Measurements from ENCODE around the gene CD63. TPM values are rescaled to one million over a fixed set of nuclear protein-coding genes. Genes with fewer than 3 reads are reported as not detected.

The CD63 gene
- total RNA-seq, 2 donors from 2014 or later, result 211 to 237 TPM

GRCh38 chr12:55707841-55708694 lies 20.7 kb downstream of the CD63 start, which contains the start of gene ITGA7:
ITGA7 (minus strand) TSS chr12:55707904; CDS start chr12:55707682, 222 bp downstream.
- no peaks in the 10 kb centered on the region for H3K36me3 Mint-ChIP-seq (ENCODE audit: low read depth)
- peaks cover 18% of the 10 kb centered on the region for H3K4me1 Mint-ChIP-seq
- H3K27me3 Mint-ChIP-seq, result peaks cover 21% of the 10 kb centered on the region
- H3K27ac Mint-ChIP-seq, result peak within 1 kb of the TSS; percentile 58
- peak within 1 kb of the TSS; percentile 86 for H3K4me3 Mint-ChIP-seq
- ATAC-seq (replicated peaks), result peak; percentile 93
- H3K9me3 Mint-ChIP-seq, result no peaks in the 10 kb centered on the region

GRCh38 chr12:55707219-55707671 lies 21.6 kb downstream of the CD63 start:
- H3K27ac Mint-ChIP-seq, result no peak overlapping the region
- H3K9me3 Mint-ChIP-seq, result no peaks in the 10 kb centered on the region
- peaks cover 18% of the 10 kb centered on the region for H3K4me1 Mint-ChIP-seq
- no peak for ATAC-seq (replicated peaks)
- H3K36me3 Mint-ChIP-seq (ENCODE audit: low read depth), result no peaks in the 10 kb centered on the region
- H3K4me3 Mint-ChIP-seq, result peak overlapping the region; percentile 86
- H3K27me3 Mint-ChIP-seq, result peaks cover 21% of the 10 kb centered on the region

- ATAC-seq (replicated peaks), result no peak
- H3K27me3 Mint-ChIP-seq, result peaks cover 21% of the 10 kb centered on the region
- peak overlapping the region; percentile 86 for H3K4me3 Mint-ChIP-seq
- H3K9me3 Mint-ChIP-seq, result no peaks in the 10 kb centered on the region
- peaks cover 18% of the 10 kb centered on the region for H3K4me1 Mint-ChIP-seq
- H3K36me3 Mint-ChIP-seq (ENCODE audit: low read depth), result no peaks in the 10 kb centered on the region
- H3K27ac Mint-ChIP-seq, result no peak overlapping the region
Observed at GRCh38 chr12:55706568-55707218, 22.1 kb downstream of the CD63 start.

GRCh38 chr12:55705782-55706402 lies 22.9 kb downstream of the CD63 start:
- H3K27me3 Mint-ChIP-seq, result peaks cover 21% of the 10 kb centered on the region
- H3K9me3 Mint-ChIP-seq, result no peaks in the 10 kb centered on the region
- ATAC-seq (replicated peaks), result no peak
- H3K27ac Mint-ChIP-seq, result no peak overlapping the region
- no peak overlapping the region for H3K4me3 Mint-ChIP-seq
- H3K36me3 Mint-ChIP-seq (ENCODE audit: low read depth), result no peaks in the 10 kb centered on the region
- H3K4me1 Mint-ChIP-seq, result peaks cover 18% of the 10 kb centered on the region

GRCh38 chr12:55704824-55705718 lies 23.7 kb downstream of the CD63 start:
- Mint-ChIP-seq H3K9me3 (no peaks in the 10 kb centered on the region), H3K36me3 (ENCODE audit: low read depth) (no peaks in the 10 kb centered on the region), H3K27me3 (peaks cover 21% of the 10 kb centered on the region), H3K4me1 (peaks cover 18% of the 10 kb centered on the region), H3K4me3 (no peak overlapping the region), H3K27ac (no peak overlapping the region)
- ATAC-seq (replicated peaks), result no peak

GRCh38 chr12:55703901-55704761 lies 24.7 kb downstream of the CD63 start:
- no peak for ATAC-seq (replicated peaks)
- Mint-ChIP-seq H3K27ac (no peak overlapping the region), H3K27me3 (peaks cover 15% of the 10 kb centered on the region), H3K4me1 (peaks cover 17% of the 10 kb centered on the region), H3K36me3 (ENCODE audit: low read depth) (no peaks in the 10 kb centered on the region), H3K4me3 (no peak overlapping the region), H3K9me3 (no peaks in the 10 kb centered on the region)

- no peak for ATAC-seq (replicated peaks)
- H3K27ac Mint-ChIP-seq, result no peak overlapping the region
- no peak overlapping the region for H3K4me3 Mint-ChIP-seq
- peaks cover 8% of the 10 kb centered on the region for H3K27me3 Mint-ChIP-seq
- H3K9me3 Mint-ChIP-seq, result no peaks in the 10 kb centered on the region
- H3K4me1 Mint-ChIP-seq, result peaks cover 8% of the 10 kb centered on the region
- H3K36me3 Mint-ChIP-seq (ENCODE audit: low read depth), result no peaks in the 10 kb centered on the region
Observed at GRCh38 chr12:55703288-55703687, 25.5 kb downstream of the CD63 start.

GRCh38 chr12:55702861-55703260 lies 25.9 kb downstream of the CD63 start:
- peaks cover 5% of the 10 kb centered on the region for H3K27me3 Mint-ChIP-seq
- H3K4me1 Mint-ChIP-seq, result peaks cover 5% of the 10 kb centered on the region
- no peak overlapping the region for H3K4me3 Mint-ChIP-seq
- no peaks in the 10 kb centered on the region for H3K9me3 Mint-ChIP-seq
- no peak for ATAC-seq (replicated peaks)
- no peaks in the 10 kb centered on the region for H3K36me3 Mint-ChIP-seq (ENCODE audit: low read depth)
- no peak overlapping the region for H3K27ac Mint-ChIP-seq

- Mint-ChIP-seq H3K27me3 (no peaks in the 10 kb centered on the region), H3K36me3 (ENCODE audit: low read depth) (no peaks in the 10 kb centered on the region), H3K4me3 (no peak overlapping the region), H3K9me3 (no peaks in the 10 kb centered on the region), H3K4me1 (no peaks in the 10 kb centered on the region), H3K27ac (no peak overlapping the region)
- ATAC-seq (replicated peaks), result no peak
Observed at GRCh38 chr12:55700255-55701018, 28.4 kb downstream of the CD63 start.

- Mint-ChIP-seq H3K27ac (no peak overlapping the region), H3K9me3 (no peaks in the 10 kb centered on the region), H3K4me3 (no peak overlapping the region), H3K4me1 (no peaks in the 10 kb centered on the region), H3K27me3 (no peaks in the 10 kb centered on the region), H3K36me3 (ENCODE audit: low read depth) (no peaks in the 10 kb centered on the region)
- ATAC-seq (replicated peaks), result no peak
Observed at GRCh38 chr12:55699471-55700055, 29.2 kb downstream of the CD63 start.

GRCh38 chr12:55698965-55699364 lies 29.8 kb downstream of the CD63 start:
- ATAC-seq (replicated peaks), result no peak
- H3K27ac Mint-ChIP-seq, result no peak overlapping the region
- no peak overlapping the region for H3K4me3 Mint-ChIP-seq

GRCh38 chr12:55698241-55698955 lies 30.4 kb downstream of the CD63 start:
- Mint-ChIP-seq H3K4me3 (no peak overlapping the region), H3K4me1 (no peaks in the 10 kb centered on the region), H3K27ac (no peak overlapping the region), H3K9me3 (no peaks in the 10 kb centered on the region), H3K36me3 (ENCODE audit: low read depth) (no peaks in the 10 kb centered on the region), H3K27me3 (no peaks in the 10 kb centered on the region)
- no peak for ATAC-seq (replicated peaks)

More at GRCh38 chr12:55698965-55699364, 29.8 kb downstream of the CD63 start:
- H3K4me1 Mint-ChIP-seq, result no peaks in the 10 kb centered on the region
- no peaks in the 10 kb centered on the region for H3K36me3 Mint-ChIP-seq (ENCODE audit: low read depth)
- no peaks in the 10 kb centered on the region for H3K27me3 Mint-ChIP-seq
- no peaks in the 10 kb centered on the region for H3K9me3 Mint-ChIP-seq
